ENCODE results near the gene PMS1. TPM values are rescaled to one million over a fixed set of nuclear protein-coding genes. Genes with fewer than 3 reads are reported as not detected.

The PMS1 gene
- polyA plus RNA-seq, 1 donor, result 15.1 TPM

- Histone ChIP-seq H3K27ac (ENCODE audit: low read length) (no peak overlapping the region), H3K4me3 (ENCODE audit: low read length) (no peak overlapping the region), H3K4me1 (ENCODE audit: control insufficient read depth, insufficient read depth, low read length) (no peaks in the 10 kb centered on the region), H3K9me3 (ENCODE audit: control insufficient read depth, low read depth, low read length) (no peaks in the 10 kb centered on the region), H3K36me3 (ENCODE audit: control insufficient read depth, insufficient read depth, low read length) (no peaks in the 10 kb centered on the region), H3K27me3 (ENCODE audit: control insufficient read depth, insufficient read depth, low read length) (no peaks in the 10 kb centered on the region)
- WGBS (ENCODE audit: insufficient coverage, low lambda C conversion rate), result 92% methylated on average over 3 of the region's 4 CpGs
- no peak for DNase-seq
These were observed 51.8 kb downstream of the PMS1 start for GRCh38 chr2:189835855-189836558.

- Histone ChIP-seq H3K27ac (ENCODE audit: low read length) (no peak overlapping the region), H3K27me3 (ENCODE audit: control insufficient read depth, insufficient read depth, low read length) (no peaks in the 10 kb centered on the region), H3K4me1 (ENCODE audit: control insufficient read depth, insufficient read depth, low read length) (no peaks in the 10 kb centered on the region), H3K9me3 (ENCODE audit: control insufficient read depth, low read depth, low read length) (no peaks in the 10 kb centered on the region), H3K36me3 (ENCODE audit: control insufficient read depth, insufficient read depth, low read length) (no peaks in the 10 kb centered on the region), H3K4me3 (ENCODE audit: low read length) (no peak overlapping the region)
- no CpG with 5 or more reads among the region's 4 CpGs for WGBS (ENCODE audit: insufficient coverage, low lambda C conversion rate)
- DNase-seq, result no peak
These were observed 52.4 kb downstream of the PMS1 start for GRCh38 chr2:189836644-189837043.

- Histone ChIP-seq H3K27me3 (ENCODE audit: control insufficient read depth, insufficient read depth, low read length) (no peaks in the 10 kb centered on the region), H3K27ac (ENCODE audit: low read length) (no peak overlapping the region), H3K36me3 (ENCODE audit: control insufficient read depth, insufficient read depth, low read length) (no peaks in the 10 kb centered on the region), H3K4me1 (ENCODE audit: control insufficient read depth, insufficient read depth, low read length) (no peaks in the 10 kb centered on the region), H3K9me3 (ENCODE audit: control insufficient read depth, low read depth, low read length) (no peaks in the 10 kb centered on the region), H3K4me3 (ENCODE audit: low read length) (no peak overlapping the region)
- 100% methylated on average over 1 of the region's 2 CpGs for WGBS (ENCODE audit: insufficient coverage, low lambda C conversion rate)
- no peak for DNase-seq
These were observed 53.1 kb downstream of the PMS1 start for GRCh38 chr2:189837326-189837725.

- H3K36me3 ChIP-seq (ENCODE audit: control insufficient read depth, insufficient read depth, low read length), result peaks cover 3% of the 10 kb centered on the region
- H3K4me1 ChIP-seq (ENCODE audit: control insufficient read depth, insufficient read depth, low read length), result no peaks in the 10 kb centered on the region
- H3K4me3 ChIP-seq (ENCODE audit: low read length), result no peak overlapping the region
- DNase-seq, result no peak
- no peak overlapping the region for H3K27ac ChIP-seq (ENCODE audit: low read length)
- no peaks in the 10 kb centered on the region for H3K9me3 ChIP-seq (ENCODE audit: control insufficient read depth, low read depth, low read length)
- no peaks in the 10 kb centered on the region for H3K27me3 ChIP-seq (ENCODE audit: control insufficient read depth, insufficient read depth, low read length)
These were observed 56.8 kb downstream of the PMS1 start for GRCh38 chr2:189841019-189841418.

DNA sequence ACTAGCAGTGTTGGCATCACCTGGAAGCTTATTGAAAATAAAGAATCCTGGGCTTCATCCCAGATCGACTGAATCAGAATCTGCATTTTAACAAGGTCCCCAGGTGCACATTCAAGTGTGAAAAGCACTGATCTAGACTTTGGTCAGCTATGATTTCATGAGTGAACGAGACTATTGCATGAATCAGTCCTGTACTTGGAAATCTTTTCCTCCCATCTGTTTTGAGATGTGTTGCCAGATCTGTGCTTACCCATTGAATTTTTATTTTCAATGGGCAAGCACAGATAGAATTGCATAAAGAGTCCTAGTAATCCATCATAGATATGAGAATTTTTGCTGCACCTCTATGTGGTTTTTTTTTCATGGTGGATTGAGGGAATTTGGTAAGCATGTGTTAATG is 64.0 kb downstream of the PMS1 start:
- H3K4me3 ChIP-seq (ENCODE audit: low read length), result no peak overlapping the region
- no peak for DNase-seq

GRCh38 chr2:189849550-189849949 is 65.3 kb downstream of the PMS1 start:
- H3K9me3 ChIP-seq (ENCODE audit: control insufficient read depth, low read depth, low read length), result no peaks in the 10 kb centered on the region
- 100% methylated on average over 1 of the region's 2 CpGs for WGBS (ENCODE audit: insufficient coverage, low lambda C conversion rate)
- H3K4me1 ChIP-seq (ENCODE audit: control insufficient read depth, insufficient read depth, low read length), result no peaks in the 10 kb centered on the region
- H3K27ac ChIP-seq (ENCODE audit: low read length), result no peak overlapping the region
- no peak for DNase-seq
- no peaks in the 10 kb centered on the region for H3K27me3 ChIP-seq (ENCODE audit: control insufficient read depth, insufficient read depth, low read length)
- peaks cover 13% of the 10 kb centered on the region for H3K36me3 ChIP-seq (ENCODE audit: control insufficient read depth, insufficient read depth, low read length)
- no peak overlapping the region for H3K4me3 ChIP-seq (ENCODE audit: low read length)

More for the DNA sequence above, 64.0 kb downstream of the PMS1 start:
- H3K4me1 ChIP-seq (ENCODE audit: control insufficient read depth, insufficient read depth, low read length), result no peaks in the 10 kb centered on the region
- no peaks in the 10 kb centered on the region for H3K9me3 ChIP-seq (ENCODE audit: control insufficient read depth, low read depth, low read length)
- H3K27me3 ChIP-seq (ENCODE audit: control insufficient read depth, insufficient read depth, low read length), result no peaks in the 10 kb centered on the region
- no peak overlapping the region for H3K27ac ChIP-seq (ENCODE audit: low read length)
- peaks cover 13% of the 10 kb centered on the region for H3K36me3 ChIP-seq (ENCODE audit: control insufficient read depth, insufficient read depth, low read length)
- WGBS (ENCODE audit: insufficient coverage, low lambda C conversion rate), result no CpG with 5 or more reads among the region's 2 CpGs

- H3K36me3 ChIP-seq (ENCODE audit: control insufficient read depth, insufficient read depth, low read length), result peaks cover 9% of the 10 kb centered on the region
- no peak overlapping the region for H3K4me3 ChIP-seq (ENCODE audit: low read length)
- no peak for DNase-seq
- H3K9me3 ChIP-seq (ENCODE audit: control insufficient read depth, low read depth, low read length), result no peaks in the 10 kb centered on the region
- no peaks in the 10 kb centered on the region for H3K27me3 ChIP-seq (ENCODE audit: control insufficient read depth, insufficient read depth, low read length)
- H3K4me1 ChIP-seq (ENCODE audit: control insufficient read depth, insufficient read depth, low read length), result no peaks in the 10 kb centered on the region
- WGBS (ENCODE audit: insufficient coverage, low lambda C conversion rate), result no CpG with 5 or more reads among the region's 1 CpG
- H3K27ac ChIP-seq (ENCODE audit: low read length), result no peak overlapping the region
These were observed 67.0 kb downstream of the PMS1 start for GRCh38 chr2:189851174-189851826.

- DNase-seq, result no peak
- H3K4me1 ChIP-seq (ENCODE audit: control insufficient read depth, insufficient read depth, low read length), result no peaks in the 10 kb centered on the region
- H3K4me3 ChIP-seq (ENCODE audit: low read length), result no peak overlapping the region
- H3K9me3 ChIP-seq (ENCODE audit: control insufficient read depth, low read depth, low read length), result no peaks in the 10 kb centered on the region
- WGBS (ENCODE audit: insufficient coverage, low lambda C conversion rate), result no CpG with 5 or more reads among the region's 3 CpGs
- no peaks in the 10 kb centered on the region for H3K36me3 ChIP-seq (ENCODE audit: control insufficient read depth, insufficient read depth, low read length)
- H3K27me3 ChIP-seq (ENCODE audit: control insufficient read depth, insufficient read depth, low read length), result no peaks in the 10 kb centered on the region
- no peak overlapping the region for H3K27ac ChIP-seq (ENCODE audit: low read length)
These were observed 69.9 kb downstream of the PMS1 start for GRCh38 chr2:189854187-189854586.

DNA sequence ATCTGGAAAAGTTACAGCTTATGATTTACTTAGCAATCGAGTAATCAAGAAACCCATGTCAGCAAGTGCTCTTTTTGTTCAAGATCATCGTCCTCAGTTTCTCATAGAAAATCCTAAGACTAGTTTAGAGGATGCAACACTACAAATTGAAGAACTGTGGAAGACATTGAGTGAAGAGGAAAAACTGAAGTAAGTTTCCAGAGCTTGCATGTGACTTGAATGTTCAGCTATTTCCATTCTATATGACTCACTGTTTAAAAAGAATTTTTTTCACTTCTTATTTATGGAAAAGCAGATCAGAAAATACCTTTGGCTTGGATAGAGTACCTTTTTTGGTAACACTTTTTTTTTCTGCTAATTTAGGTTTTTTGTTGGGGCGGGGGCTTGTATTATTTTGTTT is 70.7 kb downstream of the PMS1 start:
- Histone ChIP-seq H3K4me1 (ENCODE audit: control insufficient read depth, insufficient read depth, low read length) (no peaks in the 10 kb centered on the region), H3K27ac (ENCODE audit: low read length) (no peak overlapping the region), H3K36me3 (ENCODE audit: control insufficient read depth, insufficient read depth, low read length) (no peaks in the 10 kb centered on the region), H3K27me3 (ENCODE audit: control insufficient read depth, insufficient read depth, low read length) (no peaks in the 10 kb centered on the region), H3K4me3 (ENCODE audit: low read length) (no peak overlapping the region), H3K9me3 (ENCODE audit: control insufficient read depth, low read depth, low read length) (no peaks in the 10 kb centered on the region)
- DNase-seq, result no peak
- WGBS (ENCODE audit: insufficient coverage, low lambda C conversion rate), result 100% methylated on average over 2 of the region's 3 CpGs

GRCh38 chr2:189858291-189858690 is 74.0 kb downstream of the PMS1 start:
- DNase-seq, result no peak

DNA sequence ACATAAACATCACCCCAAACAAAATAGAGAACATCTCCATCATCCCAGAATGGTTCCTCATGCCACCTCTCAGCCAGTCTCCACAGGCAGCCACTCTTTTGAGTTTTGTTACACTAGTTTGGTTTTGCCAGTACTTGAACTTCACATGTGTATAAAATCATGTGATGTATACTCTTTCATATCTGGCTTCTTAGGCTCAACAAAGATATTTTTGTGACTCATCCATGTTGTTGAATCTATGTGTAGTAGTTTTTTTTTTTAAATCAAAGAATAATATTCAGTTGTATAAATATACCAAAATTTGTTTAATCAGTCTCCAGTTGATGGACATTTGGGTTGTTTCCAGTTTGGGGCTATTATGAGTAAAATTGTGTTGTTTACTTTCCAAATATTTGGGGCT is 75.9 kb downstream of the PMS1 start:
- Histone ChIP-seq H3K27me3 (ENCODE audit: control insufficient read depth, insufficient read depth, low read length) (no peaks in the 10 kb centered on the region), H3K27ac (ENCODE audit: low read length) (no peak overlapping the region), H3K36me3 (ENCODE audit: control insufficient read depth, insufficient read depth, low read length) (peaks cover 2% of the 10 kb centered on the region), H3K4me1 (ENCODE audit: control insufficient read depth, insufficient read depth, low read length) (no peaks in the 10 kb centered on the region), H3K4me3 (ENCODE audit: low read length) (no peak overlapping the region), H3K9me3 (ENCODE audit: control insufficient read depth, low read depth, low read length) (no peaks in the 10 kb centered on the region)
- no peak for DNase-seq

More at GRCh38 chr2:189858291-189858690, 74.0 kb downstream of the PMS1 start:
- no peak overlapping the region for H3K4me3 ChIP-seq (ENCODE audit: low read length)
- H3K9me3 ChIP-seq (ENCODE audit: control insufficient read depth, low read depth, low read length), result no peaks in the 10 kb centered on the region
- no peak overlapping the region for H3K27ac ChIP-seq (ENCODE audit: low read length)
- H3K36me3 ChIP-seq (ENCODE audit: control insufficient read depth, insufficient read depth, low read length), result no peaks in the 10 kb centered on the region
- no peaks in the 10 kb centered on the region for H3K27me3 ChIP-seq (ENCODE audit: control insufficient read depth, insufficient read depth, low read length)
- H3K4me1 ChIP-seq (ENCODE audit: control insufficient read depth, insufficient read depth, low read length), result no peaks in the 10 kb centered on the region
- WGBS (ENCODE audit: insufficient coverage, low lambda C conversion rate), result 88% methylated on average over 1 of the region's 1 CpG
